Progenitor cell of endocrine pancreas (in vitro differentiated cells): ENCODE results near the gene LRRC3B. TPM values are rescaled to one million over a fixed set of nuclear protein-coding genes. Genes with fewer than 3 reads are reported as not detected.

Source experiments
- DNase-seq: peaks from one replicate; pipeline ENCODE4 v3.0.0; 2021; ENCODE audit warnings: low spot score; ENCODE audit not compliant: unreplicated experiment
- H3K27ac Mint-ChIP-seq: 2 replicates; pipeline ENCODE4 v1.8.0; 2021; ENCODE audit warnings: mild to moderate bottlenecking, moderate library complexity, mixed read lengths
- H3K27me3 Mint-ChIP-seq: 2 replicates; pipeline ENCODE4 v1.8.0; 2021; ENCODE audit warnings: mixed read lengths
- H3K36me3 Mint-ChIP-seq: 2 replicates; pipeline ENCODE4 v1.8.0; 2022; ENCODE audit warnings: mixed read lengths; ENCODE audit not compliant: insufficient read depth
- H3K4me1 Mint-ChIP-seq: 2 replicates; pipeline ENCODE4 v1.8.0; 2021; ENCODE audit warnings: low read depth, mixed read lengths
- H3K4me3 Mint-ChIP-seq: 2 replicates; pipeline ENCODE4 v1.8.0; 2021; ENCODE audit warnings: low read depth, mild to moderate bottlenecking, moderate library complexity, mixed read lengths
- H3K9me3 Mint-ChIP-seq: 2 replicates; pipeline ENCODE4 v1.8.0; 2021; ENCODE audit warnings: low read depth, mixed read lengths
- CTCF ChIP-seq: fragments of 200-600 bp; sonication (generic); IDR thresholded peaks from one replicate; pipeline ENCODE4 v1.5.0; 2021; ENCODE audit warnings: antibody characterized with exemption, mild to moderate bottlenecking; ENCODE audit not compliant: unreplicated experiment
- total RNA-seq: library from RNA; stranded (reverse); gene quantifications from 2 replicates; pipeline ENCODE4 v1.2.1, GENCODE V29; 2021

The LRRC3B gene
- total RNA-seq, 1 donor from 2014 or later: 0.29 TPM

- no peaks in the 10 kb centered on the region for H3K9me3 Mint-ChIP-seq
These were observed 8.4 kb upstream of the LRRC3B start for GRCh38 chr3:26614006-26614685.

GRCh38 chr3:26621176-26621575 is 1.4 kb upstream of the LRRC3B start:
- peaks cover 78% of the 10 kb centered on the region for H3K27me3 Mint-ChIP-seq
- H3K27ac Mint-ChIP-seq: no peak overlapping the region
- peaks cover 21% of the 10 kb centered on the region for H3K4me1 Mint-ChIP-seq
- H3K4me3 Mint-ChIP-seq: no peak overlapping the region
- DNase-seq: no peak
- H3K36me3 Mint-ChIP-seq: no peaks in the 10 kb centered on the region
- no peak for TF ChIP-seq CTCF
- H3K9me3 Mint-ChIP-seq: no peaks in the 10 kb centered on the region

More at GRCh38 chr3:26614006-26614685, 8.4 kb upstream of the LRRC3B start:
- Mint-ChIP-seq H3K4me1 (no peaks in the 10 kb centered on the region), H3K36me3 (no peaks in the 10 kb centered on the region), H3K4me3 (no peak overlapping the region), H3K27me3 (peaks cover 32% of the 10 kb centered on the region), H3K27ac (no peak overlapping the region)
- no peak for DNase-seq
- no peak for TF ChIP-seq CTCF

GRCh38 chr3:26621906-26622620 is 509 bp upstream of the LRRC3B start:
- no peaks in the 10 kb centered on the region for H3K9me3 Mint-ChIP-seq
- no peak for TF ChIP-seq CTCF
- H3K36me3 Mint-ChIP-seq: no peaks in the 10 kb centered on the region
- no peak for DNase-seq
- H3K27me3 Mint-ChIP-seq: peaks cover 77% of the 10 kb centered on the region
- H3K27ac Mint-ChIP-seq: no peak overlapping the region
- peak overlapping the region; percentile 83 for H3K4me3 Mint-ChIP-seq
- H3K4me1 Mint-ChIP-seq: peaks cover 21% of the 10 kb centered on the region

GRCh38 chr3:26623419-26624208 is 1.0 kb downstream of the LRRC3B start:
- DNase-seq: no peak
- Mint-ChIP-seq H3K9me3 (no peaks in the 10 kb centered on the region), H3K27me3 (peaks cover 76% of the 10 kb centered on the region), H3K4me3 (peak overlapping the region; percentile 59), H3K36me3 (no peaks in the 10 kb centered on the region), H3K4me1 (peaks cover 21% of the 10 kb centered on the region), H3K27ac (no peak overlapping the region)
- TF ChIP-seq CTCF: no peak

GRCh38 chr3:26624209-26624765 is 1.7 kb downstream of the LRRC3B start:
- Mint-ChIP-seq H3K4me1 (peaks cover 21% of the 10 kb centered on the region), H3K9me3 (no peaks in the 10 kb centered on the region), H3K4me3 (peak overlapping the region; percentile 59), H3K36me3 (no peaks in the 10 kb centered on the region), H3K27me3 (peaks cover 70% of the 10 kb centered on the region), H3K27ac (no peak overlapping the region)
- TF ChIP-seq CTCF: no peak
- peak; percentile 16 for DNase-seq
